ENCODE data around the gene GDF15.

Gene GDF15

DNA sequence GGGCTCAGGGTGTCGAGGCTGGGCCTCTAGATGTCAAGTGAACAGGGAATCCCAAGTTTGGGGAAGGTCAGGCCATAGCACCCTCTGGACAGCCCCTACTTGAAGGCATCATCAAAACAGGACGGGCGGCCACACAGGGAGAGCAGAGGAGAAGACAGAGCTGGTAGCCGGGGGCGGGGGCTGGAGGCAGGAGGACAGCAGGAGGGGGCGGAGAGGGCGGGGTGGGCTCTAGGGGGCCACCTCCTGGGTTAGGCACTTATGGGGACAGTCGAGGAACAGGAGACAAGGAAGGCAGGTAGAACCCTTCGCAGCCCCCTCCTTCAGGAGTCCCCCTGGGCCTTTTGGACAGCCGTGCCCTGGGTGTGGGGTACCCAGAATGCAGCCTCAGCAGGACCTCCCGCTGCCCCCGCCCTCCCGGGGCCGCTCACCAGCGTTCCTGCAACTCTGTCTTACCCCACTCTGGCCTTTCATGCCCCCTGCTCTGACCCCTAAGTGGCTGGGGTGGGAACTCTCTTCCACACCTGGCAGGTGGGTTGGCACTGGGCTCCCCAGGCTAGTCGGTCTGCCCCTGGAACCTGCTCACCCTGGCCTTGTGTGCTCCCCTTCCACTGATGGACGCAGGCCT lies 39.0 kb downstream of the GDF15 start:
- no peaks in the 10 kb centered on the region for H3K27me3 ChIP-seq (replicated peaks; ENCODE audit: control insufficient read depth, insufficient read depth, low read length, poor library complexity, severe bottlenecking)
- no peak overlapping the region for H3K4me3 ChIP-seq (ENCODE audit: insufficient read depth, low read depth, low read length, poor library complexity, severe bottlenecking)
- H3K36me3 ChIP-seq (ENCODE audit: control insufficient read depth, insufficient read depth, low read length) = no peaks in the 10 kb centered on the region
- no peaks in the 10 kb centered on the region for H3K9me3 ChIP-seq (ENCODE audit: control insufficient read depth, low read length)
- DNase-seq = no peak
- H3K27ac ChIP-seq (ENCODE audit: insufficient read depth, low read length, poor library complexity, severe bottlenecking) = peak overlapping the region; percentile 45
- peaks cover 94% of the 10 kb centered on the region for H3K4me1 ChIP-seq (ENCODE audit: control insufficient read depth, insufficient read depth, low read length, poor library complexity, severe bottlenecking)

DNA sequence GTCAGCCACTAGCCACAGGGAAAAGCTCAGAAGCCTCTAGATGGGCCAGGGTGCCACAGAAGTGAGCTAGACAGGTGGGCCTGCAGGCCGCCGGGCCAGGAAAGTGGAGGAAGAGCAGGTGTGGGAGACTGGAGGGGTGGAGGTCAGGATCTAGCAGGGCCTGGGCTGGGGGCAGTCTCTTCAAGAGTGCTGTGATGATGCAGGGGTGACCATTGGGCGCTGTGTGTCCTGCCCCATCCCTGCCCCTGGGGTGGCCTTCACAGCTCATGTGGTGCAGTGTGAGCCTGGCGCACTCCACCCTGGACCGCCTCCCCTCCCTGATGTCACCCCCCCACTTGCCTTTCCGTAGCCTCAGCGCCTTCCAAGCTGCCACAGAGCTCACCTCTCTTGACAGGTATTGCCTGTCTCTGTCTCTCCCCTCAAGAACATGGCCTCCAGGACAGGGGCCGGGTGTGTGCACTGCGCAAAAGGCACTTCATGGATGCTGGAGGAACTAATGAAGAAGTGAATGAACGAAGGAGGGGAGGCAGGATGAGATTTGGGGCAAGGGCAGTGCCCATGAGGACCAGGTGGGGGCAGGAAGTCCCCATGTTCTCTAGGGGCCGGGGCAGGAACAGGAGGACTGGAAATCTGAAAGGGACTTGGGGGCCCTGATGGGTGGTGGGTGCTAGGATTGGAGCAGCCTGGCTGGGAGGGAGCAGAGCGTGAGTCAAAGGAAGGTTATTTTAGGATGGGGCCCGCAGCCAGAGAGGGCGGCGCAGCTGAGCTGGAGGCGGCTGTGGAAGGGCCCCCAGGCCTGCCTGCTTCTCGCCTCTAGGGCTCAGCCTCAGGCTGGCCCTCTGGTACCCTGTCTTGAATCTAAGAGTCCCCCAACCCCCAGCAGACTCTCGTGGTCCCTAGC lies 39.8 kb downstream of the GDF15 start:
- no peak for DNase-seq
- Histone ChIP-seq H3K9me3 (ENCODE audit: control insufficient read depth, low read length) (no peaks in the 10 kb centered on the region), H3K36me3 (ENCODE audit: control insufficient read depth, insufficient read depth, low read length) (no peaks in the 10 kb centered on the region), H3K27ac (ENCODE audit: insufficient read depth, low read length, poor library complexity, severe bottlenecking) (peak overlapping the region; percentile 45), H3K27me3 (replicated peaks; ENCODE audit: control insufficient read depth, insufficient read depth, low read length, poor library complexity, severe bottlenecking) (no peaks in the 10 kb centered on the region), H3K4me1 (ENCODE audit: control insufficient read depth, insufficient read depth, low read length, poor library complexity, severe bottlenecking) (peaks cover 94% of the 10 kb centered on the region), H3K4me3 (ENCODE audit: insufficient read depth, low read depth, low read length, poor library complexity, severe bottlenecking) (no peak overlapping the region)

DNA sequence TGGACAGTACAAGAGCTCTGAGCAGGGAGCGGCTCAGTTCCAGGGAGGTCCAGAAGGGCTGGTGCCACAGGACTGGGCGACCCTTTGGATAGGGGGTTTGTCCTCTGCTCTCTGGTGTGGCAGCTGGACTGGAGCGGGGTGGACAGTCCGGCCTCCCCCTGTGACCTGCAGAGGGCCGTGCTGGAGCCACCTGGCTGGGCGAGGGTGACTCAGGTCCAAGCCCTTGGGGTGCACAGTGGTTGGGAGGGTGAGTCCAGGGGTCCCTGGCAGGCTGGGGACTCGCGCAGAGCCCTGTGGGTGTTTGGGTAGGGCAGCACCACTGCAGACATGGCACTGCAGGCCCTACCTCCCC lies 40.4 kb downstream of the GDF15 start:
- Histone ChIP-seq H3K27ac (ENCODE audit: insufficient read depth, low read length, poor library complexity, severe bottlenecking) (no peak overlapping the region), H3K4me3 (ENCODE audit: insufficient read depth, low read depth, low read length, poor library complexity, severe bottlenecking) (no peak overlapping the region), H3K36me3 (ENCODE audit: control insufficient read depth, insufficient read depth, low read length) (no peaks in the 10 kb centered on the region), H3K27me3 (replicated peaks; ENCODE audit: control insufficient read depth, insufficient read depth, low read length, poor library complexity, severe bottlenecking) (no peaks in the 10 kb centered on the region), H3K4me1 (ENCODE audit: control insufficient read depth, insufficient read depth, low read length, poor library complexity, severe bottlenecking) (peaks cover 88% of the 10 kb centered on the region), H3K9me3 (ENCODE audit: control insufficient read depth, low read length) (no peaks in the 10 kb centered on the region)
- no peak for DNase-seq

DNA sequence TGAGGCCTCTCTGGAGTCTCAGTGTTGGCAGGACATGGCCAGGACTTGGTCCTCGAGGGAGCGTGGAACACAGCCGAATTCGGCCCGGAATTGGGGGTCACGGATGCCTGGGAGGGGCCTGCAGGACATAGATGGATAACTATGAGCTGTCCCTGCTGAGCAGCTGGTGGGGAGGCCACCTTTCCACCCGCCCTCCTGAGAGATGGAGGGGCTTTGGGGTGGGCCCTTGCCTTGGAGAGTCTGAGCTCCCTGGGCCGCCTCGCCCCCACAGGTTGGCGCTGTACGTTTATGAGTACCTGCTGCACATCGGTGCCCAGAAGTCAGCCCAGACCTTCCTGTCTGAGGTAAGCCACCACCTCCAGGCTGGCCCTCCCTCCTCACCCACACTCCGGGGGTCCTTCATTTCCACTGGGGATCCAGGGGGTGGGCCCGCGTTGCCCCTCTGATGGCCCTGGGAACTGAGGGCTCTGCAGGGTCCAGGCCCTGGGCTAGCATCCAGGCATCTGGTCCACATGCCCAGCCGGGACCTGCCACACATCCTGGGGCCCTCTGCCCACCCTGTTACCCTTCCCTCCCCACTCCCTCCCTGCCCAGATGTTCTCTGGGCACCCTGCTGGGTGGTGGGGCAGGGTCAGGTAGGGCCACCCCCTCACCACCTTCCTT lies 41.3 kb downstream of the GDF15 start:
- H3K4me3 ChIP-seq (ENCODE audit: insufficient read depth, low read depth, low read length, poor library complexity, severe bottlenecking) = no peak overlapping the region
- H3K9me3 ChIP-seq (ENCODE audit: control insufficient read depth, low read length) = no peaks in the 10 kb centered on the region
- H3K27me3 ChIP-seq (replicated peaks; ENCODE audit: control insufficient read depth, insufficient read depth, low read length, poor library complexity, severe bottlenecking) = no peaks in the 10 kb centered on the region
- H3K27ac ChIP-seq (ENCODE audit: insufficient read depth, low read length, poor library complexity, severe bottlenecking) = peak overlapping the region; percentile 94
- H3K36me3 ChIP-seq (ENCODE audit: control insufficient read depth, insufficient read depth, low read length) = no peaks in the 10 kb centered on the region
- peaks cover 80% of the 10 kb centered on the region for H3K4me1 ChIP-seq (ENCODE audit: control insufficient read depth, insufficient read depth, low read length, poor library complexity, severe bottlenecking)
- no peak for DNase-seq

DNA sequence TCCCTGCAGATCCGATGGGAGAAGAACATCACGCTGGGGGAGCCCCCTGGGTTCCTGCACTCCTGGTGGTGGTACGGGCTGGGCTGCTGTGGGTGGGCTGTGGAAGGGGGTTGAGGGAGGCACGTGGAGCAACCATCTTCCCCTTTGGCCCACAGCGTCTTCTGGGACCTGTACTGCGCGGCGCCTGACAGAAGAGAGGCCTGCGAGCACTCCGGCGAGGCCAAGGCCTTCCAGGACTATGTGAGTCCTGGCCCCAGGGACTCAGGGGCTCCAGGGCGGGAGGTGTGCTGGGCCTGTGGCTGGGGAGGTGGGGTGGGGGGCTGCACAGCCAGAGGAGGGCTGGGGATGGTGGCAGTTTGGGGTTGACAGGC lies 41.8 kb downstream of the GDF15 start:
- Histone ChIP-seq H3K27me3 (replicated peaks; ENCODE audit: control insufficient read depth, insufficient read depth, low read length, poor library complexity, severe bottlenecking) (no peaks in the 10 kb centered on the region), H3K27ac (ENCODE audit: insufficient read depth, low read length, poor library complexity, severe bottlenecking) (peak overlapping the region; percentile 94), H3K36me3 (ENCODE audit: control insufficient read depth, insufficient read depth, low read length) (no peaks in the 10 kb centered on the region), H3K9me3 (ENCODE audit: control insufficient read depth, low read length) (no peaks in the 10 kb centered on the region), H3K4me3 (ENCODE audit: insufficient read depth, low read depth, low read length, poor library complexity, severe bottlenecking) (no peak overlapping the region), H3K4me1 (ENCODE audit: control insufficient read depth, insufficient read depth, low read length, poor library complexity, severe bottlenecking) (peaks cover 76% of the 10 kb centered on the region)
- DNase-seq = no peak

DNA sequence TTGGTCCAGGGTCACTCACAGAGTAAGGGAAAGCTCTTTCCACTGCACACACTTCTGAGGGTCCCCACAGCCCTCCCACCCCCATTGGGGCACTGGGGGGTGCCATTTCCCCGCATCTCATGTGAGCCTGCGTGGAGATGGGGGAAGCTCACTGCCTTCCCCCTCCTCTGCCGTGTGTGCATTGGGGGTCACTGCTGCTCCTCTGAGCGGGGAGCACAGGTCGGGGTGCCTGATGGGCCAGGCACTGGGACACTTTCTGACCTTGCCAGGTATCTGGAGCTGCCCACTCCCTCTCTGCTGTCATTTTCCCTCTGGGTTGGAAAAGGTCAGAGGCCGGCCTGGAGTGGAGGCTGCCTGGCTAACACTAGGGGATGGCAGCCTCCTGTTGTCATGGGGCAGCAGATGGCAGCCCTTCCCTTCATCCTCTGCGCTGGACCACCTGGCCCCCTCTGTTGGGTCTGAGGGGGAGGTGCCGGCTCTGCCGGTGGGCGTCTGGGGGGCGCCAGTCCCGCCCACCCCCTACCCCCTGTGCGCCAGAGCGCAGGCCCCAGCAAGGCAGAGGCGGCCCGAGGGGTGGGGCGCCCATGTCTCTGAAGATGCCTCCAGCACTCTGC lies 42.3 kb downstream of the GDF15 start:
- H3K4me1 ChIP-seq (ENCODE audit: control insufficient read depth, insufficient read depth, low read length, poor library complexity, severe bottlenecking) = peaks cover 76% of the 10 kb centered on the region
- H3K27me3 ChIP-seq (replicated peaks; ENCODE audit: control insufficient read depth, insufficient read depth, low read length, poor library complexity, severe bottlenecking) = no peaks in the 10 kb centered on the region
- H3K4me3 ChIP-seq (ENCODE audit: insufficient read depth, low read depth, low read length, poor library complexity, severe bottlenecking) = peak overlapping the region; percentile 50
- H3K36me3 ChIP-seq (ENCODE audit: control insufficient read depth, insufficient read depth, low read length) = no peaks in the 10 kb centered on the region
- H3K9me3 ChIP-seq (ENCODE audit: control insufficient read depth, low read length) = no peaks in the 10 kb centered on the region
- peak overlapping the region; percentile 94 for H3K27ac ChIP-seq (ENCODE audit: insufficient read depth, low read length, poor library complexity, severe bottlenecking)
- DNase-seq = no peak

DNA sequence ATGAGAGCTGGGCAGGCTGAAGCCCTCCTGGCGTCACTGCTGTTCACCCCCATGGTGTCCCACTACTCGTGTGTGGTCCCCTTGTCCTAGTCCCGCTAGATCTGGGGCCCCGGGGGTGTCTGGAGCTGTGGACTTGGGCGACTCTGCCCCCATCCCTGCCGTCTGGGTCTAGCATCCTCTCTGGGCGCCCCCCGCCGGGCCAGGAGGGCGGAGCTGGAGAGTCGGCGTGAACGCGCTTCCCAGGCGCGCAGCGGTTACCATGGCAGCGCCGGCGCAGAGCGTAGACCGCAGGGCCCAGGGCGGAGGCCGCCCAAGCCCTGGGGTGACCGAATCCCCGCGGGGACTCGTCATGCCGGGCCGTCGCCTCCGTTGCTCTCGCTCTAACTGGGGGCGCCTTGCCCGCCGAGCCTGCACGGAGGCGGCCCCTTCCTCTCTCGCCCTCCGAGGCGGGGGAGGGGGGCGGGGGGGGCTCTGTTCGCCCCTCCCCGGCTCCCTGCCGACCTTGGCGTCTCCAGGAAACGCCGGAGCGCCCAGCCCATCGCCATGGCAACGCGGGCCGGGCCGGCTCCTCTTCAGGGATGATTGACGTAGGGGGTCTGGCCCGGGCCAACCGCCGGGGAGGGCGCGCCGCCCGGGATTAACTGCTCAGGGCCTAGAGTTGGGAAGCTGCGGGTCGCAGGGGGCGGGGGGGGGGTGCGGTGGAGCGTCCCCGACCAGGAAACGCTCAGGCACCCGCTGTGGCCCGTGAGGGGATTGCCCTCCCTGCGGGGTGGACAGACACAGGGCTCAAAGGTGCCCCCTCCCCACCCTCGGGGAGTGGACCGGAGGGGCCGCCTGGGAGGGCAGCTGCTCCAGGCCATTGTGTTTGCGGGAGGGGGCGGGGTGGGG lies 43.1 kb downstream of the GDF15 start:
- peak overlapping the region; percentile 50 for H3K4me3 ChIP-seq (ENCODE audit: insufficient read depth, low read depth, low read length, poor library complexity, severe bottlenecking)
- peaks cover 72% of the 10 kb centered on the region for H3K4me1 ChIP-seq (ENCODE audit: control insufficient read depth, insufficient read depth, low read length, poor library complexity, severe bottlenecking)
- DNase-seq = peak; percentile 83 to 86 (median 84)
- H3K27me3 ChIP-seq (replicated peaks; ENCODE audit: control insufficient read depth, insufficient read depth, low read length, poor library complexity, severe bottlenecking) = no peaks in the 10 kb centered on the region
- no peaks in the 10 kb centered on the region for H3K36me3 ChIP-seq (ENCODE audit: control insufficient read depth, insufficient read depth, low read length)
- no peaks in the 10 kb centered on the region for H3K9me3 ChIP-seq (ENCODE audit: control insufficient read depth, low read length)
- H3K27ac ChIP-seq (ENCODE audit: insufficient read depth, low read length, poor library complexity, severe bottlenecking) = peak overlapping the region; percentile 94

DNA sequence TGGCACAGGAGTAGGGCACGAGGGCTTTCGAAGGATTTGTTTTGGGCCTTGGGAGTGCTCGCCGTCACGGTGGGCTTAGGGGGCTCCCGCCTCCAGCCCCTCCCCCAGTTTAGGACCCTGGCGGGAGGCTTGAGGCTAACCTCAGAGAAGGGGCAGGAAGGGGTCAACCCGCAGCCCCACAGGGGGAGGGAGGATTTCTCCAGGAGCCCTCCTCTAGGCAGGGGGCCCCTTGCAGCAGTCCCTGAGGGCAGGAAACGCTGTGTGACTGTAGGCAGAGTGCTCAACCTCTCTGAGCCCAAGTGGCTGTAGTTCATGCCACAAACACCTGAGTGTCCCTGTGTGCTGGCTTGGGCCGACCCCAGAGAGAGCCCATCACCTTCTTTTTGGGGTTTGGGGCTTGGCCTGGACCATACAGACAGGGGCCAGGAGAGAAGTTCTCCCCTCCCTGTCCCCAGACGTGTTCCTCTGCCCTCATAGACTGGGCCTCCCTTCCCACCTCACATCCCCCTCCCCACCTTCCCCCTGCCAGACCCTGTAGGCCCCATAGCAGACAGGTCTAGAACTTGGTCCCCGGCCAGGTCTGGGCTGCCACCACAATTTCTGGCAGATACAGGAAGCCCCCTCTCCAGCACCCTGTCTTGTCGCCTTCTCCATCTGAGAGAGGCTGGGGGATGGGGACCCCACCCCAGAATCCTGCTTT lies 43.9 kb downstream of the GDF15 start:
- no peak for DNase-seq
- Histone ChIP-seq H3K4me1 (ENCODE audit: control insufficient read depth, insufficient read depth, low read length, poor library complexity, severe bottlenecking) (peaks cover 66% of the 10 kb centered on the region), H3K27me3 (replicated peaks; ENCODE audit: control insufficient read depth, insufficient read depth, low read length, poor library complexity, severe bottlenecking) (no peaks in the 10 kb centered on the region), H3K4me3 (ENCODE audit: insufficient read depth, low read depth, low read length, poor library complexity, severe bottlenecking) (peak overlapping the region; percentile 50), H3K9me3 (ENCODE audit: control insufficient read depth, low read length) (no peaks in the 10 kb centered on the region), H3K27ac (ENCODE audit: insufficient read depth, low read length, poor library complexity, severe bottlenecking) (peak overlapping the region; percentile 94), H3K36me3 (ENCODE audit: control insufficient read depth, insufficient read depth, low read length) (no peaks in the 10 kb centered on the region)

All from effector memory CD4-positive, alpha-beta T cell (primary cell).